ENCODE data around the gene LIPM.

LIPM gene

DNA sequence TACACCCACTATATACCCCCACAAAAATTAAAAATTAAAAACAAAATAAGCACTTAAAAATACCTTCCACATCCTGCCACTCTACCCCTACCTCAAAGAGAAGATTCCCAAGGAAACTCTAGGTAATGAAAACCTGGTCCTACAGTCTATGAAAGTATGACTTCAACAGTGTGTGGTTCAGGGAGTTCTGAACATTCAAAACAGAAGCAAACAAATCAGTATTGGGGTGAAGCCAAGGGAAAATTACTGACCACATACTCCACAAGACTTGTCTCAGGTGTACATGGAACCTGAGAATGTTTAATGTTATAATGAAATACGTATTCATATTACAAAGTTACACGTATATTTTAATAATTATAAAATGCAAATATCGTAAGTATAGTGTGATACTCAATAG lies 20.3 kb upstream of the LIPM start:
- no peak overlapping the region for H3K9ac ChIP-seq (ENCODE audit: low read depth, low read length)
- no peak overlapping the region for H3K4me3 ChIP-seq (ENCODE audit: low read length)
- no peaks in the 10 kb centered on the region for H3K9me3 ChIP-seq (replicated peaks; ENCODE audit: low read length)
- H3K4me1 ChIP-seq (ENCODE audit: control insufficient read depth, insufficient read depth, low read length) = no peaks in the 10 kb centered on the region
- H3K27me3 ChIP-seq (ENCODE audit: control insufficient read depth, insufficient read depth, low read length) = no peaks in the 10 kb centered on the region
- H3K36me3 ChIP-seq (ENCODE audit: insufficient read depth, low read length) = no peaks in the 10 kb centered on the region
- no peak overlapping the region for H3K4me2 ChIP-seq (ENCODE audit: low read length)

DNA sequence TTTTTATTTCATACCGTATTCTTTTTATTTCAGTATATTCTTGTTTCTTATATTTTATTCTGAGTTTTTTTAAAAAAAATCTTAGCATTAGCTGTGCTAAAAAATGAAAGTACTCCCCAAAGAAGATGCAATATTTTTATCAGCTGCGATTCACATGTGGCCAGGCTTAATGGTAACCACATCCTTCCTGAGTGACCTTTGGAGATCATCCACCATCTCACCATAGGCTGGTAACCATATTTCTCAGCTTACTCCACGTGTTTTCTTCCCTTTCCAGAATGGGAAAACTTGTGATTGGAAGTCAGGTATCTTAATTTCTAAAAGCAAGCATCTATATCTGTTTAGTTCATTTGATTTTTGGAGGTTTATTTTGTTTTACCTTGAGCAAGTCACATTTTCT lies 18.8 kb upstream of the LIPM start:
- Histone ChIP-seq H3K4me2 (ENCODE audit: low read length) (no peak overlapping the region), H3K9ac (ENCODE audit: low read depth, low read length) (no peak overlapping the region), H3K36me3 (ENCODE audit: insufficient read depth, low read length) (no peaks in the 10 kb centered on the region), H3K4me3 (ENCODE audit: low read length) (no peak overlapping the region), H3K9me3 (replicated peaks; ENCODE audit: low read length) (no peaks in the 10 kb centered on the region), H3K27me3 (ENCODE audit: control insufficient read depth, insufficient read depth, low read length) (no peaks in the 10 kb centered on the region), H3K4me1 (ENCODE audit: control insufficient read depth, insufficient read depth, low read length) (no peaks in the 10 kb centered on the region)

DNA sequence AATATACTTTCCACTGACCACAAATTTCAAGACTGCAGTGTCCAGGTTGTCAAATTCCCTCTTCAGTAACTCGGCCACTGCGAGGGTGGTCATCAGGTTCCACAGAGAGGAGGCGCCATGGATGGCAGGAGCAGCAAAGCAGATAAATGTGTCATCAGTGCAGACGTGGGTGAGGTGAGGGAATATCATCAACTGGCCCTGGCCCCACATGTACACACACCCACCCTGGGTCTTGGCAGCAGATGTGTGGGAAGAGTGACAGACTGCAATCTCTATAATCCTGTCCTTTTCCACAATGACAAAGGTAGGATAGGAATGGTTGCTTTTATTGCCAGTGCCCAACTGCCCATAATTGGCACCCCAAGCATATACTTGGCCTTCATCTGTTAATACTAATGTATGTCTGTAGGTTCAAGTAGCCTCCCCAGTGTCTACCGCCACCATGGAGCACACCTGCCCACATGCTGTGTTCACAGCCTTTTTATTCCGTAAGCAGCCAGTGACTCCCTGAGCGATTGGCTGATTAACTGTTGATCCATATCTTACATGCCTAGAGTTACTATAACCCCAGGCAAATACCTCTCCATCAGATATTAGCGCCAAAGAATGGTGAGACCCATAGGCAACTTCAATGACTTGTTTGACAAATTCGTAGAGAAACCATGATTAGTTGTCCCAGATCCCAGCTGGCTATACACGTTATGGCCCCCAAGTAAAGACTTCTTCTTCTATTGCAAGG lies 16.3 kb upstream of the LIPM start:
- Histone ChIP-seq H3K4me3 (ENCODE audit: low read length) (no peak overlapping the region), H3K9me3 (replicated peaks; ENCODE audit: low read length) (no peaks in the 10 kb centered on the region), H3K4me2 (ENCODE audit: low read length) (no peak overlapping the region), H3K27me3 (ENCODE audit: control insufficient read depth, insufficient read depth, low read length) (no peaks in the 10 kb centered on the region), H3K36me3 (ENCODE audit: insufficient read depth, low read length) (no peaks in the 10 kb centered on the region), H3K9ac (ENCODE audit: low read depth, low read length) (no peak overlapping the region), H3K4me1 (ENCODE audit: control insufficient read depth, insufficient read depth, low read length) (no peaks in the 10 kb centered on the region)

DNA sequence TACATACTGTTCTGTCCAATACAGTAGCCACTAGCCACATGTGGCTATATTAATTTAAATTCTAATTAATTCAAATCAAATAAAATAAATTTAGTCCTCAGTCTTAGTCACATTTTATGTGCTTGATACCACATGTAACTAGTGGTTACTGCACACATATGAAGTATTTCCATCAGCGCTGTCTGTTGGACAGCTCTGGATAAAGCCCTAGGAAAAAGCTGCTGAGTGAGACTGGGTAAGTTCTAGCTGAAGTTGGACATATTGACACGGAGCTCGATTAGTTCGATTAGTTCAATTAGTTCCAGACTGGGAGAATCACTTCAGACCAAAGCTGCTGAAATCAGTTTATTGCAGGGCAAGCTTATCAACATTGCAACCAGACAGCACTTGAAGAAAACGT lies 15.1 kb upstream of the LIPM start:
- H3K4me1 ChIP-seq (ENCODE audit: control insufficient read depth, insufficient read depth, low read length) = peaks cover 3% of the 10 kb centered on the region
- no peak overlapping the region for H3K4me3 ChIP-seq (ENCODE audit: low read length)
- no peak overlapping the region for H3K9ac ChIP-seq (ENCODE audit: low read depth, low read length)
- no peak overlapping the region for H3K4me2 ChIP-seq (ENCODE audit: low read length)
- no peaks in the 10 kb centered on the region for H3K27me3 ChIP-seq (ENCODE audit: control insufficient read depth, insufficient read depth, low read length)
- no peaks in the 10 kb centered on the region for H3K36me3 ChIP-seq (ENCODE audit: insufficient read depth, low read length)
- no peaks in the 10 kb centered on the region for H3K9me3 ChIP-seq (replicated peaks; ENCODE audit: low read length)

DNA sequence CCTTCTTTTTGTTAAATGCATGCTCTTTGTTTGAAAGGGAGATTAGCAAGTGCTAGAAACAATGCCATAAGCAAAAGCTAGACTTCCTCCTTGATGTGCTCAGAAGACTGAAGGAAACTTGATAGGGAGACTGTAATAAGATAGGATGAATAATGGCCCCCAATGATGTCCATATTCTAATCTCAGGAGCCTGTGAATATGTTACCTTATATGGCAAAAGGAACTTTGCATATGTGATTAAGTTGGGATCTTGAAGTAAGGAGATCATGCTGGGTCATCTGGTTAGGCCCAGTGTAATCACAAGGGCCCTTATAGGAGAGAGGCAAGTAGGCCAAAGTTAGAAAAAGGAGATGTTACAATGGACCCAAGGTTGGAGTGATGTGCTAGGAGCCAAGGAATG lies 13.6 kb upstream of the LIPM start:
- no peak overlapping the region for H3K4me2 ChIP-seq (ENCODE audit: low read length)
- H3K4me3 ChIP-seq (ENCODE audit: low read length) = no peak overlapping the region
- no peaks in the 10 kb centered on the region for H3K27me3 ChIP-seq (ENCODE audit: control insufficient read depth, insufficient read depth, low read length)
- no peak overlapping the region for H3K9ac ChIP-seq (ENCODE audit: low read depth, low read length)
- peaks cover 16% of the 10 kb centered on the region for H3K4me1 ChIP-seq (ENCODE audit: control insufficient read depth, insufficient read depth, low read length)
- no peaks in the 10 kb centered on the region for H3K9me3 ChIP-seq (replicated peaks; ENCODE audit: low read length)
- H3K36me3 ChIP-seq (ENCODE audit: insufficient read depth, low read length) = no peaks in the 10 kb centered on the region

DNA sequence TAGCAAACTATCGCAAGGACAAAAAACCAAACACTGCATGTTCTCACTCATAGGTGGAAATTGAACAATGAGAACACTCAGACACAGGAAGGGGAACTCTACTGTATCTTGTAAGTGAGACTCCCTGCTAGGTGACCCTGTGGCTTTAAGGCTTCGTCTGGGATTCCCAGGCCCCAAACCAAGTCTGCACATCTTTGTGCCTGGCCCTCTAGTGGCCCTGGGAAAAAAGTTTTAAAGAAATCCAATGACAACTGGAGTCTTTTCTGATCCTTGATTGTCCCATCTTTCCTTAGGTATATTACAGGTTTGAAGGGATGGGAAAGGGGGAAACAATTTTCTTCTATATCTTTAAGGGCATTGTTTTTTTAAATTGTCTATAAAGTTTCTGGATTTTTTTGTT lies 10.6 kb upstream of the LIPM start:
- no peak overlapping the region for H3K9ac ChIP-seq (ENCODE audit: low read depth, low read length)

DNA sequence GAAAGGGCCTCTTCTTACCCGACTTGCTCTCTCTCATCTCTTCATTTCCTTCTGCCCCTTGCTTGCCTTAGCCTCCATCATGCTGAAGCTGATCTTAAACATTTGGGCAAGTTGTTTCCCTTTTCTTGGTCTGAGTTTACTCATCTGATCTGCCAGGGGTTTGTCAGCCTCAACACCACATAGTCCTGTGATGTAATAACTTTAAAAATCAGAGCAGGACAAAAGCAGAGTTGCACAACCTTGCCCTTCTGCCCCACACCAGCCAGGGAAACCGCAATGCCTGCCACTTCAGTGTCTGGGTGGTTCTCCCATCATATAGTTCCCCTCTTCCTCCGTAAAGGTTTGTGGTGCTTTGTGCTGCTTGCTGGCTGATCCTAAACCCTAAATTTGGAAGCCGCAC lies 9.9 kb upstream of the LIPM start:
- Histone ChIP-seq H3K9ac (ENCODE audit: low read depth, low read length) (no peak overlapping the region), H3K4me2 (ENCODE audit: low read length) (peak overlapping the region; percentile 11), H3K4me1 (ENCODE audit: control insufficient read depth, insufficient read depth, low read length) (peaks cover 26% of the 10 kb centered on the region), H3K9me3 (replicated peaks; ENCODE audit: low read length) (no peaks in the 10 kb centered on the region), H3K36me3 (ENCODE audit: insufficient read depth, low read length) (no peaks in the 10 kb centered on the region), H3K4me3 (ENCODE audit: low read length) (no peak overlapping the region), H3K27me3 (ENCODE audit: control insufficient read depth, insufficient read depth, low read length) (peaks cover 4% of the 10 kb centered on the region)

More for the DNA sequence above, 10.6 kb upstream of the LIPM start:
- Histone ChIP-seq H3K4me2 (ENCODE audit: low read length) (no peak overlapping the region), H3K9me3 (replicated peaks; ENCODE audit: low read length) (no peaks in the 10 kb centered on the region), H3K4me1 (ENCODE audit: control insufficient read depth, insufficient read depth, low read length) (peaks cover 26% of the 10 kb centered on the region), H3K27me3 (ENCODE audit: control insufficient read depth, insufficient read depth, low read length) (no peaks in the 10 kb centered on the region), H3K4me3 (ENCODE audit: low read length) (no peak overlapping the region), H3K36me3 (ENCODE audit: insufficient read depth, low read length) (no peaks in the 10 kb centered on the region)

DNA sequence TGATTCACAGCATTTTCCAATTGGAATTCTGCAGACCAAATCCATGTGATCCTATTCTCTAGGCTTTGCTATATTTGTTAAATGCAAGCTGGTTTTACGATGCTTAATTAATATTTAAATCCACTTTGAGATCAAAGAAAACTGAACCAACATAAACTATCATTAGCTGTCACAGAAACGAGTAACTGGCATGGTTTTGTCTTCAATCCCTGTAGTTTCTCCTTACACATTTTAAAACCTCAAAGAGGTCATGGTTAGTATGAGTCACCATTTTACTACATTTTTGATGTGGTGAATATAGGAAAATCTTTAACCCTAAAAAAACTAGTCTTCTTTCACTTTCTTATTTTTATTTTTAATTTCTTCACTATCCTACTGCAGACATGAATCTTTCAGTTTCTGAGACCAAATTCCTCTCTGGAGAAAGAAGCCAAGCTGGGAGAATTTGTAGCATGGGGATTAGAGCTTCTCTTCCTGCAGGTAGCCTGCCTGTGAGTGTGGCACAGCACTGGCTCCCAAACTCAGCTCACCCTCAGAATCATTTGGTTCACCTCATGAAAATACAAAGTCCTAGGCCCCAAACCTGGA lies 8.7 kb upstream of the LIPM start:
- no peak overlapping the region for H3K9ac ChIP-seq (ENCODE audit: low read depth, low read length)
- peak overlapping the region; percentile 3 for H3K4me2 ChIP-seq (ENCODE audit: low read length)
- no peaks in the 10 kb centered on the region for H3K36me3 ChIP-seq (ENCODE audit: insufficient read depth, low read length)
- peaks cover 4% of the 10 kb centered on the region for H3K27me3 ChIP-seq (ENCODE audit: control insufficient read depth, insufficient read depth, low read length)
- H3K4me1 ChIP-seq (ENCODE audit: control insufficient read depth, insufficient read depth, low read length) = peaks cover 26% of the 10 kb centered on the region
- no peaks in the 10 kb centered on the region for H3K9me3 ChIP-seq (replicated peaks; ENCODE audit: low read length)
- H3K4me3 ChIP-seq (ENCODE audit: low read length) = no peak overlapping the region

DNA sequence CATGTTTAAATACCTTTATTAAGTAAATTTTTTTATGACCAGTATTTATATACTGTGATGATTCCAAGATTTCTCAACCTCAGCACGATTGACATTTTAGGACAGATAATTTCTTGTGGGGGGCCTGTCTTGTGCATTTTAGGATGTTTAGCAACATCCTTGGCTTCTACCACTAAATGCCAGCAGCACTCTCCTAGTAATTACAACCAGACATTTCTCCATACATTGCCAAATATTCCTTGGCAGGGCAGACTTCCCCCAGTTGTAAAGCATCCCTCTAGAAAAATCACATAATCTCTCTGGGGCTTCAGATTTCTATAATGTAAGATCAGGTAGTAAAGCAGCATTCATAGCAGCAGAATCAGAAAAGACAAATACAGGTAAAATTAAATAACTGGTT lies 7.8 kb upstream of the LIPM start:
- Histone ChIP-seq H3K4me2 (ENCODE audit: low read length) (no peak overlapping the region), H3K9ac (ENCODE audit: low read depth, low read length) (no peak overlapping the region), H3K36me3 (ENCODE audit: insufficient read depth, low read length) (no peaks in the 10 kb centered on the region), H3K9me3 (replicated peaks; ENCODE audit: low read length) (no peaks in the 10 kb centered on the region), H3K4me1 (ENCODE audit: control insufficient read depth, insufficient read depth, low read length) (peaks cover 26% of the 10 kb centered on the region), H3K4me3 (ENCODE audit: low read length) (no peak overlapping the region), H3K27me3 (ENCODE audit: control insufficient read depth, insufficient read depth, low read length) (peaks cover 4% of the 10 kb centered on the region)

DNA sequence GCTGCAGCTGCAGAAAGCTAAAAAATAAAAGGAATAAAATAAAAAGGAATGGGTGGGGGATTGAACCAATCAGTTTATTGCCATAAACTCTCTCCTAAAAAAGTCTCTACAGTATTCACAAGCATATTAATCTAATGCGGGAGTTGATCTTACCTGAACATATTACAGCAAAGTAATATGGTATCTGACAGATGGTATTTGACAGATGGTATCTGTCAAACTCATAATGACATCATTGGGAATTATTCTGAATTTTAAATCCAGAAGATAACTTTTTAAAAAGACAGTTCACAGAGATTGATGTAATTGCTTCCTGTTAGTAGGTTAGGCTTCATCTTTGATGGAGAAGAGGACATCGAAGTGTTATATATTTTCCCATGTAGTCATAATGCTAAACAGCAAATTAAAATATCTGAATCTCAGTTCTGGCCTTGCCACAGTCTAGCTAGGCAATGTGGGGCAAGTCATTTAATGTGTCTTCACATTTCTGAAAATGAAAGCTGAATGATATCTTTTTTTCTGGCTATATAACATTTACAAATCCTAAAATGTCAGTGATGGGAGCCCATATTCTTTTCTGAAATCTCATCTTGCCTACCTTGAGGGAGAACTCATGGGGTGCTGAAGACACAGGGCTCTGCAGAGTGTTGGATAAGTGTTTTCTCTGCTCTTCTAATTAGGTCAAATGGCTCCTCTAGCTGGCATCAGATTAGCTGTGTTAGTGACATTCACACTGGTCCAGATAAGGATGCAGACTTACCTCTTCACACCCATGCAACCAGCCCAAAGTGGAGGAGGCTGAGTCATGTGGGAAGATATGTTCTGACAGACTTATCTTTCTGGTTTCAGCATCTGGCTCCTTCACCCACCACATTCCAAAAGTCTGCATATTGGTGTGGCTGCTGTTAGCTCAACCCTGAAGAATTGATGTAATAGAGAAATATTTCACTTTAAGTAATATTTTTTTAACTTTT lies 2.1 kb upstream of the LIPM start:
- no peak overlapping the region for H3K4me3 ChIP-seq (ENCODE audit: low read length)
- H3K27me3 ChIP-seq (ENCODE audit: control insufficient read depth, insufficient read depth, low read length) = peaks cover 4% of the 10 kb centered on the region
- peaks cover 19% of the 10 kb centered on the region for H3K4me1 ChIP-seq (ENCODE audit: control insufficient read depth, insufficient read depth, low read length)
- no peak overlapping the region for H3K4me2 ChIP-seq (ENCODE audit: low read length)
- no peaks in the 10 kb centered on the region for H3K36me3 ChIP-seq (ENCODE audit: insufficient read depth, low read length)
- no peak overlapping the region for H3K9ac ChIP-seq (ENCODE audit: low read depth, low read length)
- no peaks in the 10 kb centered on the region for H3K9me3 ChIP-seq (replicated peaks; ENCODE audit: low read length)

DNA sequence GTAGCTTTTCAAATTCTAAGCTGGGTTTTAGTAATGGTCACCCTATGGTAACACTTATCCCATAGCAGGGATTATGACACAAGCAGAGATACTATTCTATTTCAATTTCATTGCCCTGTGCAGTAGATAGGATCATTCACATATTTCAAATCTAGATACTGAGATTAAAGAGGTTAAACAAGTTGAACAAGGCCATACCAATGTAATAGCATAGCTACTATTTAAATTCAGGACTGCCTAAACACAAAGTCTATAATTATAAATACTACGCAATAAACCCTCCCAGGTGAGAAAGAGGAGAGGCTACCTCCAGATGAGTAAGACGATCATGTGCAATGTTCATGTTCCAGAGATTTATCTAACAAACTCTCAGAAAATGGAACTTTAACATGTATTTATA lies 1.1 kb downstream of the LIPM start:
- Histone ChIP-seq H3K9ac (ENCODE audit: low read depth, low read length) (no peak overlapping the region), H3K27me3 (ENCODE audit: control insufficient read depth, insufficient read depth, low read length) (no peaks in the 10 kb centered on the region), H3K9me3 (replicated peaks; ENCODE audit: low read length) (no peaks in the 10 kb centered on the region), H3K4me1 (ENCODE audit: control insufficient read depth, insufficient read depth, low read length) (peaks cover 27% of the 10 kb centered on the region), H3K36me3 (ENCODE audit: insufficient read depth, low read length) (no peaks in the 10 kb centered on the region), H3K4me3 (ENCODE audit: low read length) (no peak overlapping the region), H3K4me2 (ENCODE audit: low read length) (no peak overlapping the region)
